Panc1 (cell line): ENCODE results near the gene SOD1. TPM values are rescaled to one million over a fixed set of nuclear protein-coding genes. Genes with fewer than 3 reads are reported as not detected.
"Not testable (repeated sequence)": the region's sequence is repeated elsewhere in the genome, so short reads cannot be mapped to it uniquely, and the experiment has no call there.

Experiments used
- ATAC-seq: fragments of 200-7000 bp; cut with Tn5 transposase; 2 replicates; pipeline ENCODE4 v1.9.1; 2020; ENCODE audit warnings: mild to moderate bottlenecking, moderate library complexity
- BruUV-seq: library from RNA; stranded (reverse); fragments of 400-500 nt; replicated peaks from 2 replicates; lab custom pipeline; 2021; lab: Mats Ljungman, UMichigan
- CTCF ChIA-PET: fragments of 300-600 bp; sonication (Branson Sonifier 250); formaldehyde crosslinking; loops from one replicate; lab custom pipeline; 2022; ENCODE audit warnings: antibody characterized with exemption; lab: Charles Lee
- POLR2A ChIA-PET: fragments of 300-600 bp; sonication (Branson Sonifier 250); formaldehyde crosslinking; loops from one replicate; lab custom pipeline; 2022; ENCODE audit warnings: antibody characterized with exemption; lab: Charles Lee
- DNase-seq: peaks from one replicate; pipeline ENCODE4 v3.0.0-alpha.2; 2010; ENCODE audit warnings: low read depth, low spot score
- H3K27ac ChIP-seq: 2 replicates; pipeline ENCODE4 v1.5.1; 2011; ENCODE audit warnings: mild to moderate bottlenecking, low read length, inconsistent platforms
- H3K27me3 ChIP-seq: fragments of 200-500 bp; sonication (Bioruptor generic); 2 replicates; pipeline ENCODE4 v1.6.0; 2014; ENCODE audit warnings: low read length, inconsistent platforms; ENCODE audit not compliant: control insufficient read depth, insufficient read depth
- H3K36me3 ChIP-seq: fragments of 200-500 bp; sonication (Bioruptor generic); 2 replicates; pipeline ENCODE4 v1.5.1; 2014; ENCODE audit warnings: inconsistent platforms, mild to moderate bottlenecking, low read length, moderate library complexity; ENCODE audit not compliant: control insufficient read depth, insufficient read depth
- H3K4me1 ChIP-seq: 2 replicates; pipeline ENCODE4 v1.5.1; 2011; ENCODE audit warnings: inconsistent platforms, mild to moderate bottlenecking, low read length, moderate library complexity; ENCODE audit not compliant: control insufficient read depth, insufficient read depth
- H3K4me3 ChIP-seq, 2 experiments: 2 replicates each; pipeline ENCODE4 v1.5.1; 2011 to 2012; ENCODE audit warnings: low read depth in 2 of 2, low read length in 2 of 2, mild to moderate bottlenecking in 2 of 2, inconsistent platforms in 1 of 2, moderate library complexity in 1 of 2
- H3K9me3 ChIP-seq: fragments of 200-500 bp; sonication (Bioruptor generic); 2 replicates; pipeline ENCODE4 v1.5.1; 2014; ENCODE audit warnings: low read depth, mild to moderate bottlenecking, inconsistent platforms, low read length, moderate library complexity; ENCODE audit not compliant: control insufficient read depth, insufficient read depth
- POLR2AphosphoS5 ChIP-seq: IDR thresholded peaks from 2 replicates; pipeline ENCODE4 v1.6.1; 2012; ENCODE audit warnings: mild to moderate bottlenecking, low read depth, low read length, moderate library complexity
- SIN3A ChIP-seq: IDR thresholded peaks from 2 replicates; pipeline ENCODE4 v1.6.1; 2012; ENCODE audit warnings: low read depth, mild to moderate bottlenecking, low read length, moderate library complexity, borderline replicate concordance; ENCODE audit not compliant: insufficient read depth
- TCF7L2 ChIP-seq: IDR thresholded peaks from 2 replicates; pipeline ENCODE4 v1.6.1; 2011; ENCODE audit warnings: mild to moderate bottlenecking, low read depth, low read length, inconsistent platforms
- in situ Hi-C: cut with HindIII; loops from 2 replicates; pipeline ENCODE4 v1.10.0; 2016; ENCODE audit warnings: low sequenced_read_pairs, low pct_unique_long_range_greater_than_20kb
- intact Hi-C: fragments of 100-400 bp; cut with micrococcal nuclease; formaldehyde crosslinking; loops from one replicate; pipeline ENCODE4 v1.10.0; 2022; ENCODE audit not compliant: unreplicated experiment
- total RNA-seq: library from RNA; stranded (reverse); gene quantifications from one replicate; pipeline ENCODE4 v1.2.1, GENCODE V29; 2021; ENCODE audit not compliant: unreplicated experiment
- TF ChIP-seq, protein P1 (sequence below): fragments of 450-650 bp; IDR thresholded peaks from 2 replicates; pipeline ENCODE4 v1.5.1; 2017; ENCODE audit warnings: mild to moderate bottlenecking
- TF ChIP-seq, protein P2 (sequence below), 2 experiments: IDR thresholded peaks; 2 replicates each; pipeline ENCODE4 v1.6.1; 2011 to 2012; ENCODE audit warnings: low read depth in 2 of 2, control low read depth in 1 of 2, low read length in 1 of 2, mild to moderate bottlenecking in 1 of 2, moderate library complexity in 1 of 2; ENCODE audit not compliant: insufficient read depth in 1 of 2

SOD1 gene
- total RNA-seq, 1 experiment from 2014 or later: 221 TPM

GRCh38 chr21:31663584-31664249 lies 4.2 kb downstream of the SOD1 start:
- DNase-seq (no peak), ATAC-seq (no peak)
- CTCF ChIA-PET: no interaction called here
- POLR2A ChIA-PET: no interaction called here
- H3K36me3 ChIP-seq: peaks cover 21% of the 10 kb centered on the region
- in situ Hi-C loops (no loop called here), intact Hi-C loops (no loop called here)
- H3K4me1 ChIP-seq: peaks cover 17% of the 10 kb centered on the region
- no peaks in the 10 kb centered on the region for H3K9me3 ChIP-seq
- H3K4me3 ChIP-seq: no peak overlapping the region
- no peaks in the 10 kb centered on the region for H3K27me3 ChIP-seq
- no TSS peak for BruUV-seq
- H3K27ac ChIP-seq: no peak overlapping the region
- TF ChIP-seq TCF7L2: no peak
- no peak for TF ChIP-seq SIN3A
- no peak for TF ChIP-seq POLR2AphosphoS5
- TF ChIP-seq, protein P1, sequence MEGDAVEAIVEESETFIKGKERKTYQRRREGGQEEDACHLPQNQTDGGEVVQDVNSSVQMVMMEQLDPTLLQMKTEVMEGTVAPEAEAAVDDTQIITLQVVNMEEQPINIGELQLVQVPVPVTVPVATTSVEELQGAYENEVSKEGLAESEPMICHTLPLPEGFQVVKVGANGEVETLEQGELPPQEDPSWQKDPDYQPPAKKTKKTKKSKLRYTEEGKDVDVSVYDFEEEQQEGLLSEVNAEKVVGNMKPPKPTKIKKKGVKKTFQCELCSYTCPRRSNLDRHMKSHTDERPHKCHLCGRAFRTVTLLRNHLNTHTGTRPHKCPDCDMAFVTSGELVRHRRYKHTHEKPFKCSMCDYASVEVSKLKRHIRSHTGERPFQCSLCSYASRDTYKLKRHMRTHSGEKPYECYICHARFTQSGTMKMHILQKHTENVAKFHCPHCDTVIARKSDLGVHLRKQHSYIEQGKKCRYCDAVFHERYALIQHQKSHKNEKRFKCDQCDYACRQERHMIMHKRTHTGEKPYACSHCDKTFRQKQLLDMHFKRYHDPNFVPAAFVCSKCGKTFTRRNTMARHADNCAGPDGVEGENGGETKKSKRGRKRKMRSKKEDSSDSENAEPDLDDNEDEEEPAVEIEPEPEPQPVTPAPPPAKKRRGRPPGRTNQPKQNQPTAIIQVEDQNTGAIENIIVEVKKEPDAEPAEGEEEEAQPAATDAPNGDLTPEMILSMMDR: no peak
- TF ChIP-seq, protein P2, sequence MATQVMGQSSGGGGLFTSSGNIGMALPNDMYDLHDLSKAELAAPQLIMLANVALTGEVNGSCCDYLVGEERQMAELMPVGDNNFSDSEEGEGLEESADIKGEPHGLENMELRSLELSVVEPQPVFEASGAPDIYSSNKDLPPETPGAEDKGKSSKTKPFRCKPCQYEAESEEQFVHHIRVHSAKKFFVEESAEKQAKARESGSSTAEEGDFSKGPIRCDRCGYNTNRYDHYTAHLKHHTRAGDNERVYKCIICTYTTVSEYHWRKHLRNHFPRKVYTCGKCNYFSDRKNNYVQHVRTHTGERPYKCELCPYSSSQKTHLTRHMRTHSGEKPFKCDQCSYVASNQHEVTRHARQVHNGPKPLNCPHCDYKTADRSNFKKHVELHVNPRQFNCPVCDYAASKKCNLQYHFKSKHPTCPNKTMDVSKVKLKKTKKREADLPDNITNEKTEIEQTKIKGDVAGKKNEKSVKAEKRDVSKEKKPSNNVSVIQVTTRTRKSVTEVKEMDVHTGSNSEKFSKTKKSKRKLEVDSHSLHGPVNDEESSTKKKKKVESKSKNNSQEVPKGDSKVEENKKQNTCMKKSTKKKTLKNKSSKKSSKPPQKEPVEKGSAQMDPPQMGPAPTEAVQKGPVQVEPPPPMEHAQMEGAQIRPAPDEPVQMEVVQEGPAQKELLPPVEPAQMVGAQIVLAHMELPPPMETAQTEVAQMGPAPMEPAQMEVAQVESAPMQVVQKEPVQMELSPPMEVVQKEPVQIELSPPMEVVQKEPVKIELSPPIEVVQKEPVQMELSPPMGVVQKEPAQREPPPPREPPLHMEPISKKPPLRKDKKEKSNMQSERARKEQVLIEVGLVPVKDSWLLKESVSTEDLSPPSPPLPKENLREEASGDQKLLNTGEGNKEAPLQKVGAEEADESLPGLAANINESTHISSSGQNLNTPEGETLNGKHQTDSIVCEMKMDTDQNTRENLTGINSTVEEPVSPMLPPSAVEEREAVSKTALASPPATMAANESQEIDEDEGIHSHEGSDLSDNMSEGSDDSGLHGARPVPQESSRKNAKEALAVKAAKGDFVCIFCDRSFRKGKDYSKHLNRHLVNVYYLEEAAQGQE (IDR thresholded peaks at IDR 0.05; ENCODE audit: insufficient read depth in 1 of 2, low read depth in 2 of 2, low read length in 1 of 2): no peak

DNA sequence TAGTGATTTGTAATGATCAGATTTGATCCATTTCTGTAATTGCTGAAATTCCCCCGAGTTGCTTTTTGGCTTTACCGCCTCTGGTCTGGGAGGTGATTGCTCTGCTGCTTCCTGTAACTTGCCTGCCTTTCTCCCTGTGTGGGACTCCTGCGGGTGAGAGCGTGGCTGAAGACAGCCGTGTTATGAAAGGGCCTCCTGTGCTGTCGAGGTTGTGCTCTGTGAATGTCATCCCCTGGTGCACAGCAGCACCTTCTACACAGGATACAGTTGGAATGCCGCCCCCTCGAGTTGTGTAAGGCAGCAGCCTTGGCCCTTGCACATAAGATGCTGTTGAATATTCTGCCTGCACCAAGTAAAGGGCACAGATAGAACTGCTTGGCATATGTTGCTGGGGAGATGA lies 5.9 kb downstream of the SOD1 start:
- TF ChIP-seq, protein P2 (IDR thresholded peaks at IDR 0.05; ENCODE audit: insufficient read depth in 1 of 2, low read depth in 2 of 2, low read length in 1 of 2): no peak
- no peak for TF ChIP-seq TCF7L2
- no peak for TF ChIP-seq POLR2AphosphoS5
- TF ChIP-seq SIN3A: no peak
- TF ChIP-seq, protein P1: no peak
- peaks cover 25% of the 10 kb centered on the region for H3K36me3 ChIP-seq
- no peak for DNase-seq

GRCh38 chr21:31665869-31666268 lies 6.4 kb downstream of the SOD1 start:
- in situ Hi-C loops, H3K9me3 ChIP-seq, H3K27ac ChIP-seq, POLR2A ChIA-PET, ATAC-seq, CTCF ChIA-PET, H3K27me3 ChIP-seq, intact Hi-C loops, DNase-seq, BruUV-seq, H3K4me3 ChIP-seq: not testable (repeated sequence)
- peaks cover 29% of the 10 kb centered on the region for H3K36me3 ChIP-seq
- H3K4me1 ChIP-seq: peaks cover 17% of the 10 kb centered on the region

More for the DNA sequence above, 5.9 kb downstream of the SOD1 start:
- no peaks in the 10 kb centered on the region for H3K27me3 ChIP-seq
- POLR2A ChIA-PET: no interaction called here
- no peaks in the 10 kb centered on the region for H3K9me3 ChIP-seq
- no TSS peak for BruUV-seq
- no peak overlapping the region for H3K4me3 ChIP-seq
- CTCF ChIA-PET: no interaction called here
- peaks cover 17% of the 10 kb centered on the region for H3K4me1 ChIP-seq
- no peak overlapping the region for H3K27ac ChIP-seq
- peak; percentile 49; the same call in 1 of the 2 replicates for ATAC-seq
- in situ Hi-C loops: no loop called here
- intact Hi-C loops: no loop called here
